ENCODE results near the gene PI4KA.

The PI4KA gene

GRCh38 chr22:20885017-20885556 lies 26.5 kb upstream of the PI4KA start:
- H3K27ac ChIP-seq = peak overlapping the region; percentile 71
- TF ChIP-seq CTCF (conservative IDR thresholded peaks at IDR 0.05) = no peak

GRCh38 chr22:20884454-20884853 lies 25.8 kb upstream of the PI4KA start:
- H3K27ac ChIP-seq = peak overlapping the region; percentile 71; the same call in 1 of the 2 replicates
- no peak for TF ChIP-seq CTCF (conservative IDR thresholded peaks at IDR 0.05)
- TF ChIP-seq ZFX (IDR thresholded peaks at IDR 0.05) = no peak

GRCh38 chr22:20882855-20883254 lies 24.2 kb upstream of the PI4KA start:
- TF ChIP-seq CTCF (conservative IDR thresholded peaks at IDR 0.05) = no peak
- TF ChIP-seq ZFX (IDR thresholded peaks at IDR 0.05) = no peak
- H3K27ac ChIP-seq = no peak overlapping the region

- H3K27ac ChIP-seq = no peak overlapping the region
- TF ChIP-seq CTCF (conservative IDR thresholded peaks at IDR 0.05) (no peak), ZFX (IDR thresholded peaks at IDR 0.05) (no peak)
Measured at GRCh38 chr22:20881869-20882815, 23.5 kb upstream of the PI4KA start.

GRCh38 chr22:20881231-20881630 lies 22.6 kb upstream of the PI4KA start:
- no peak for TF ChIP-seq CTCF (conservative IDR thresholded peaks at IDR 0.05)
- TF ChIP-seq ZFX (IDR thresholded peaks at IDR 0.05) = no peak
- no peak overlapping the region for H3K27ac ChIP-seq

- no peak overlapping the region for H3K27ac ChIP-seq
- no peak for TF ChIP-seq CTCF (conservative IDR thresholded peaks at IDR 0.05)
- TF ChIP-seq ZFX (IDR thresholded peaks at IDR 0.05) = no peak
Measured at GRCh38 chr22:20877715-20878114, 19.1 kb upstream of the PI4KA start.

- no peak overlapping the region for H3K27ac ChIP-seq
- TF ChIP-seq CTCF (conservative IDR thresholded peaks at IDR 0.05) = no peak
- TF ChIP-seq ZFX (IDR thresholded peaks at IDR 0.05) = no peak
Measured at GRCh38 chr22:20875296-20875695, 16.7 kb upstream of the PI4KA start.

All from C4-2B (cell line).